Measurements from ENCODE around the gene NUDCD3. TPM values are rescaled to one million over a fixed set of nuclear protein-coding genes. Genes with fewer than 3 reads are reported as not detected.

Gene NUDCD3
- total and polyA plus RNA-seq, 8 donors, result 22.4 to 62.1 (median 35.4) TPM

- Histone ChIP-seq H3K9me3 (no peaks in the 10 kb centered on the region), H3K27me3 (no peaks in the 10 kb centered on the region), H3K4me3 (no peak overlapping the region), H3K36me3 (no peaks in the 10 kb centered on the region), H3K4me1 (no peaks in the 10 kb centered on the region), H3K27ac (no peak overlapping the region)
- DNase-seq (no peak), FAIRE-seq (no peak), ATAC-seq (no peak)
- 72 to 91% methylated on average over 4 of the region's 4 CpGs for WGBS, 2 donors
- TF ChIP-seq, protein P1, sequence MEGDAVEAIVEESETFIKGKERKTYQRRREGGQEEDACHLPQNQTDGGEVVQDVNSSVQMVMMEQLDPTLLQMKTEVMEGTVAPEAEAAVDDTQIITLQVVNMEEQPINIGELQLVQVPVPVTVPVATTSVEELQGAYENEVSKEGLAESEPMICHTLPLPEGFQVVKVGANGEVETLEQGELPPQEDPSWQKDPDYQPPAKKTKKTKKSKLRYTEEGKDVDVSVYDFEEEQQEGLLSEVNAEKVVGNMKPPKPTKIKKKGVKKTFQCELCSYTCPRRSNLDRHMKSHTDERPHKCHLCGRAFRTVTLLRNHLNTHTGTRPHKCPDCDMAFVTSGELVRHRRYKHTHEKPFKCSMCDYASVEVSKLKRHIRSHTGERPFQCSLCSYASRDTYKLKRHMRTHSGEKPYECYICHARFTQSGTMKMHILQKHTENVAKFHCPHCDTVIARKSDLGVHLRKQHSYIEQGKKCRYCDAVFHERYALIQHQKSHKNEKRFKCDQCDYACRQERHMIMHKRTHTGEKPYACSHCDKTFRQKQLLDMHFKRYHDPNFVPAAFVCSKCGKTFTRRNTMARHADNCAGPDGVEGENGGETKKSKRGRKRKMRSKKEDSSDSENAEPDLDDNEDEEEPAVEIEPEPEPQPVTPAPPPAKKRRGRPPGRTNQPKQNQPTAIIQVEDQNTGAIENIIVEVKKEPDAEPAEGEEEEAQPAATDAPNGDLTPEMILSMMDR (IDR thresholded peaks at IDR 0.05), result no peak
- intact Hi-C loops (cut with DNase I), result no loop called here
Measured at GRCh38 chr7:44366986-44367385, 123.5 kb downstream of the NUDCD3 start.

DNA sequence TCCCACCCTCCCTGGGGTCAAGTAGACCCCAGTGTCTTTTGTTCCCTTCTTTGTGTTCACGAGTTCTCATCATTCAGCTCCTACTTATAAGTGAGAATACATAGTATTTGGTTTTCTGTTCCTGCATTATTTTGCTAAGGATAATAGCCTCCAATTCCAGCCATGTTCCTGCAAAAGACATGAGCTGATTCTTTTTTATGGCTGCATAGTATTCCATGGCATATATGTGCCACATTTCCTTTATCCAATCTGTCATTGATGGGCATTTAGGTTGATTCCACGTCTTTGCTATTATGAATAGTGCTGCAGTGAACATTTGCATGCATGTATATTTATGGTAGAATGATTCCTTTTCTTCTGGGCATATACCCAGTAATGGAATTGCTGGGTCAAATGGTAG is 136.8 kb downstream of the NUDCD3 start:
- Histone ChIP-seq H3K27me3 (no peaks in the 10 kb centered on the region), H3K27ac (no peak overlapping the region), H3K4me3 (no peak overlapping the region), H3K36me3 (no peaks in the 10 kb centered on the region), H3K4me1 (no peaks in the 10 kb centered on the region), H3K9me3 (no peaks in the 10 kb centered on the region)
- intact Hi-C loops (cut with DNase I), result no loop called here
- TF ChIP-seq, protein P1 (IDR thresholded peaks at IDR 0.05), result no peak
- DNase-seq, result no peak
- FAIRE-seq, result no peak
- ATAC-seq, result no peak
- 38 to 57% methylated on average over 2 of the region's 2 CpGs for WGBS, 2 donors

GRCh38 chr7:44348851-44349781 is 141.3 kb downstream of the NUDCD3 start:
- Histone ChIP-seq H3K27me3 (no peaks in the 10 kb centered on the region), H3K36me3 (no peaks in the 10 kb centered on the region), H3K4me1 (no peaks in the 10 kb centered on the region), H3K9me3 (no peaks in the 10 kb centered on the region), H3K4me3 (no peak overlapping the region), H3K27ac (no peak overlapping the region)
- FAIRE-seq, result no peak
- WGBS, 2 donors, result 71 to 82% methylated on average over 9 of the region's 9 CpGs
- intact Hi-C loops (cut with DNase I), result no loop called here
- DNase-seq, result no peak
- TF ChIP-seq, protein P1 (IDR thresholded peaks at IDR 0.05), result no peak
- ATAC-seq, result no peak

GRCh38 chr7:44348300-44348699 is 142.2 kb downstream of the NUDCD3 start:
- ATAC-seq, result no peak
- intact Hi-C loops (cut with DNase I), result no loop called here
- FAIRE-seq, result no peak
- TF ChIP-seq, protein P1 (IDR thresholded peaks at IDR 0.05), result no peak
- Histone ChIP-seq H3K4me3 (no peak overlapping the region), H3K9me3 (no peaks in the 10 kb centered on the region), H3K4me1 (no peaks in the 10 kb centered on the region), H3K36me3 (no peaks in the 10 kb centered on the region), H3K27me3 (no peaks in the 10 kb centered on the region), H3K27ac (no peak overlapping the region)
- WGBS, 2 donors, result 84 to 86% methylated on average over 2 of the region's 2 CpGs
- DNase-seq, result no peak

DNA sequence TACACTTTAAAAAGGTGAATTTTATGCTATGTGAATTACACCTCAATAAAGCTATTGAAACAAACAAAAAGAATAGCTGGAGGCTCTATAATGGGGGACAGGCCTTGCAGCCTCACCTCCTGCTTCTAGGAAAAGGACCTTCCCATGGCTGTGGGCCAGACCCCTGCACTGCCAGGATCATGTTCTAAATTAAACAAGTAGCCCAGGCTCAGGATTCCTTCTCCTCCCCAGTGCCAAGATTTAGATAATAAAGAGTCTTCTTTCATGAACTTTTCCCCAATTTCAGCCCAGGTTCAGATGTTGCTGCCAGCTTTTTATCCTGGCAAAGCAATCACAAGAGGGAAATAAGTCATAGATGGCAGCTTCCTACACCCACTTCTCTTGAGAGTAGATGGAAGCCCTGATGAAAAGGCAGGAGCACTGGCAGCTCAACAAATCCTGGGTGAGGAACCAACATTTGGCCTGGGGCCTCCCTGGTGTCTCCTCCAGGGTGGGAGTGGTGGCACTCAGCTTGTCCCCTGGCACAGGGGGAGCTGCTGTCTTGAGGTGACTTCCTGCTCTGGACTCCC is 142.8 kb downstream of the NUDCD3 start:
- no peaks in the 10 kb centered on the region for H3K4me1 ChIP-seq
- FAIRE-seq, result no peak
- no peak overlapping the region for H3K27ac ChIP-seq
- TF ChIP-seq, protein P1 (IDR thresholded peaks at IDR 0.05), result no peak
- H3K27me3 ChIP-seq, result no peaks in the 10 kb centered on the region
- H3K9me3 ChIP-seq, result no peaks in the 10 kb centered on the region
- no peak for ATAC-seq
- intact Hi-C loops (cut with DNase I), result no loop called here
- H3K36me3 ChIP-seq, result no peaks in the 10 kb centered on the region
- DNase-seq, result no peak
- H3K4me3 ChIP-seq, result no peak overlapping the region

Measured in pancreas (tissue), 10 donors.